ENCODE data around the gene SRGAP3.

SRGAP3 gene

GRCh38 chr3:9024341-9024740 lies 225.1 kb downstream of the SRGAP3 start:
- H3K9me3 ChIP-seq, result no peaks in the 10 kb centered on the region
- H3K4me1 ChIP-seq (ENCODE audit: control insufficient read depth in 1 of 2, insufficient read depth in 1 of 2, low read depth in 1 of 2, low read length in 1 of 2), result no peaks in the 10 kb centered on the region
- H3K27me3 ChIP-seq, result no peaks in the 10 kb centered on the region
- H3K36me3 ChIP-seq, result no peaks in the 10 kb centered on the region
- H3K4me3 ChIP-seq (ENCODE audit: low read depth in 1 of 2, low read length in 1 of 2), result no peak overlapping the region
- TF ChIP-seq, protein P1, sequence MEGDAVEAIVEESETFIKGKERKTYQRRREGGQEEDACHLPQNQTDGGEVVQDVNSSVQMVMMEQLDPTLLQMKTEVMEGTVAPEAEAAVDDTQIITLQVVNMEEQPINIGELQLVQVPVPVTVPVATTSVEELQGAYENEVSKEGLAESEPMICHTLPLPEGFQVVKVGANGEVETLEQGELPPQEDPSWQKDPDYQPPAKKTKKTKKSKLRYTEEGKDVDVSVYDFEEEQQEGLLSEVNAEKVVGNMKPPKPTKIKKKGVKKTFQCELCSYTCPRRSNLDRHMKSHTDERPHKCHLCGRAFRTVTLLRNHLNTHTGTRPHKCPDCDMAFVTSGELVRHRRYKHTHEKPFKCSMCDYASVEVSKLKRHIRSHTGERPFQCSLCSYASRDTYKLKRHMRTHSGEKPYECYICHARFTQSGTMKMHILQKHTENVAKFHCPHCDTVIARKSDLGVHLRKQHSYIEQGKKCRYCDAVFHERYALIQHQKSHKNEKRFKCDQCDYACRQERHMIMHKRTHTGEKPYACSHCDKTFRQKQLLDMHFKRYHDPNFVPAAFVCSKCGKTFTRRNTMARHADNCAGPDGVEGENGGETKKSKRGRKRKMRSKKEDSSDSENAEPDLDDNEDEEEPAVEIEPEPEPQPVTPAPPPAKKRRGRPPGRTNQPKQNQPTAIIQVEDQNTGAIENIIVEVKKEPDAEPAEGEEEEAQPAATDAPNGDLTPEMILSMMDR (IDR thresholded peaks at IDR 0.05), result no peak
- H3K27ac ChIP-seq, result no peak overlapping the region

- no peak overlapping the region for H3K4me3 ChIP-seq (ENCODE audit: low read depth in 1 of 2, low read length in 1 of 2)
- TF ChIP-seq, protein P1 (IDR thresholded peaks at IDR 0.05), result no peak
- H3K27ac ChIP-seq, result no peak overlapping the region
- no peaks in the 10 kb centered on the region for H3K27me3 ChIP-seq
- no peaks in the 10 kb centered on the region for H3K9me3 ChIP-seq
- H3K4me1 ChIP-seq (ENCODE audit: control insufficient read depth in 1 of 2, insufficient read depth in 1 of 2, low read depth in 1 of 2, low read length in 1 of 2), result no peaks in the 10 kb centered on the region
- H3K36me3 ChIP-seq, result no peaks in the 10 kb centered on the region
Observed at GRCh38 chr3:9023226-9023590, 226.2 kb downstream of the SRGAP3 start.

DNA sequence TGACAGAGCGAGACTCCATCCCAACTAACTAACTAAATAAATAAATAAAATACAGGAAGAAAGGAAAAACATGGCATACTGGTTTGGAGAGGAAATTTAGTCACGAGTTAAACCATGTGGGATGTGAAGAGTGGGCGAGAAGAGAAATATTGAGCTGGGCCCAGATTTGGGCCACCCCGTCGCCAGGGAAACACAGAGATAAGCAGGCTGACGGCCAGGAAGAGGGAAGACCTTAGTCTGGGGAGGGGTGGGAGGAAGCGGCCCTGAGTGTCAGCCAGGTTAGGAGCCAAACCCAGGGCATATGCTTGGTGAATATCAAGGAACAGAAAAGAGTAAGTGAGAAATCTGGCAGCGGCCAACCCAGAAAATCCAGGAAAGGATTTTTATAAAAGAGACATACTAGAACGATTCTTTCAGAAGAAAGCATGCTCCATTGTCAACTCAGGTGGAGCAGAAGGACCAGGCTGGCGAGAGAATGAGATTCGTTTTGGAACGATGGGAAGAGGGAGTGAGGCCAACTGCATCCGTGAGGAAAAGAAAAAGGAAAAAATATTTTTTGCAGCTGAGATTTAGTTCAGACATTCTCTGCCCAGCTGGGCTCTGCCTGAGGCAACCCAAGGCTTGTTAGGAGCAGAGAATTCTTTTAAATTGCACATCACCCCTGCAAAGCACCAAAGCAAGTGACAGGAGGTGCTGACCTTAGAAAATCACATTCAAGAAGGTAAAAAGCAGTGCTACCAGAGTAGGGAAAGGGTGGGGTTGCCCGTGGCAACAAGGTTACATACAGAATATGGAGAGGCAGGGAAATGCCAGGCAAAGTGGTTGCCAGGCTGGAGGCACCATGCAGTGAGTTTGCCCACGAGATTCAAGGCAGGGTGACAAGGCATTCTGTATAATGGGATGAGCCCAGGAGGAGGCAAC lies 226.9 kb downstream of the SRGAP3 start:
- no peaks in the 10 kb centered on the region for H3K27me3 ChIP-seq
- H3K9me3 ChIP-seq, result no peaks in the 10 kb centered on the region
- no peak overlapping the region for H3K27ac ChIP-seq
- TF ChIP-seq, protein P1 (IDR thresholded peaks at IDR 0.05), result no peak
- H3K36me3 ChIP-seq, result no peaks in the 10 kb centered on the region
- H3K4me3 ChIP-seq (ENCODE audit: low read depth in 1 of 2, low read length in 1 of 2), result no peak overlapping the region
- no peaks in the 10 kb centered on the region for H3K4me1 ChIP-seq (ENCODE audit: control insufficient read depth in 1 of 2, insufficient read depth in 1 of 2, low read depth in 1 of 2, low read length in 1 of 2)

DNA sequence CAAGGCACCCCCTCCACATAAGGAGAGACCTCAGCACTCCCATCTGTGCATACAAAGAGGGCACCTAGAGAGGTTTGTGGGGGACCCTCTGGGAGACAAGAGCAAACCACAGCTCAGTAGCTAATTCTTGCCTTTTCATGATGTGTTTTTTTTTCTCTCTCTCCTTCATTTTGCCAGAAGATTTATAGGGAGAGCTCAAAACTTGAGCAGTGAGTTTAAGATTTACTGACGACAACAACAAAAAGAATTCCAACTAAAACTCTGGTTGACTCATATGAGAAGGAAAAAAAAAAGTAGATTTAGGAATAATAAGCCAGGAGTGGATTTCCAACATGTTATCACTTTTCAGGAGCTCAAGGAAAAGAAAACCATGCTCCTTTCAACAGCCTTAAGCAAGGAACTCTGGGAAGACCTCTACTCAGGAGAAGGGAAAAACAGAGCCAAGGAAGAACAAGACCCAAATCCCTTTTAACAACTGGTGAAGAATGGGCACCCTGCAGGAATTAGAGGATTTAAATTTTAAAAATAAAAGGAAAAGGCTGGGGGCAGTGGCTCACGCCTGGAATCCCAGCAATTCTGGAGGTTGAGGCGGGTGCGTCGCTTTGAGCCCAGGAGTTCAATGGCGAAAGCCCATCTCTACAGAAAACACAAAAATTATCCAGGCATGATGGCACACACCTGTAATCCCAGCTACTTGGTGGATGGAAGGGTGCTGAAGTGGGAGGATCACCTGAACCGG lies 228.0 kb downstream of the SRGAP3 start:
- H3K36me3 ChIP-seq, result no peaks in the 10 kb centered on the region
- no peaks in the 10 kb centered on the region for H3K9me3 ChIP-seq
- H3K27me3 ChIP-seq, result no peaks in the 10 kb centered on the region
- no peak overlapping the region for H3K4me3 ChIP-seq (ENCODE audit: low read depth in 1 of 2, low read length in 1 of 2)
- no peaks in the 10 kb centered on the region for H3K4me1 ChIP-seq (ENCODE audit: control insufficient read depth in 1 of 2, insufficient read depth in 1 of 2, low read depth in 1 of 2, low read length in 1 of 2)
- TF ChIP-seq, protein P1 (IDR thresholded peaks at IDR 0.05), result no peak
- no peak overlapping the region for H3K27ac ChIP-seq

GRCh38 chr3:9020426-9020825 lies 229.0 kb downstream of the SRGAP3 start:
- no peaks in the 10 kb centered on the region for H3K27me3 ChIP-seq

More at GRCh38 chr3:9020426-9020825, 229.0 kb downstream of the SRGAP3 start:
- Histone ChIP-seq H3K4me3 (ENCODE audit: low read depth in 1 of 2, low read length in 1 of 2) (no peak overlapping the region), H3K9me3 (no peaks in the 10 kb centered on the region), H3K27ac (no peak overlapping the region), H3K36me3 (no peaks in the 10 kb centered on the region), H3K4me1 (ENCODE audit: control insufficient read depth in 1 of 2, insufficient read depth in 1 of 2, low read depth in 1 of 2, low read length in 1 of 2) (no peaks in the 10 kb centered on the region)
- TF ChIP-seq, protein P1 (IDR thresholded peaks at IDR 0.05), result no peak
